ENCODE results near the gene GAB3.
"Not testable (repeated sequence)": the region's sequence is repeated elsewhere in the genome, so short reads cannot be mapped to it uniquely, and the experiment has no call there.

Gene GAB3

GRCh38 chrX:154655786-154656185 is 95.1 kb downstream of the GAB3 start:
- no peak for DNase-seq (ENCODE audit: low read depth)

- DNase-seq (ENCODE audit: low read depth) = no peak
These were observed 95.5 kb downstream of the GAB3 start for GRCh38 chrX:154655346-154655745.

GRCh38 chrX:154654925-154655324 is 96.0 kb downstream of the GAB3 start:
- no peak for DNase-seq (ENCODE audit: low read depth)

GRCh38 chrX:154654372-154654771 is 96.5 kb downstream of the GAB3 start:
- DNase-seq (ENCODE audit: low read depth) = no peak

- not testable (repeated sequence) for DNase-seq (ENCODE audit: low read depth)
These were observed 97.5 kb downstream of the GAB3 start, which contains the start of gene CTAG2 for GRCh38 chrX:154653413-154653812. Gene CTAG2 (minus strand): TSS chrX:154653579. CDS start chrX:154653515, 64 bp downstream.

GRCh38 chrX:154653048-154653401 is 97.9 kb downstream of the GAB3 start:
- DNase-seq (ENCODE audit: low read depth) = no peak

- no peak for DNase-seq (ENCODE audit: low read depth)
These were observed 98.4 kb downstream of the GAB3 start for GRCh38 chrX:154652311-154653047.

- no peak for DNase-seq (ENCODE audit: low read depth)
These were observed 100.7 kb downstream of the GAB3 start for GRCh38 chrX:154650221-154650510.

- no peak for DNase-seq (ENCODE audit: low read depth)
These were observed 101.2 kb downstream of the GAB3 start for GRCh38 chrX:154649503-154650220.

GRCh38 chrX:154648931-154649330 is 101.9 kb downstream of the GAB3 start:
- no peak for DNase-seq (ENCODE audit: low read depth)

GRCh38 chrX:154645745-154646378 is 105.0 kb downstream of the GAB3 start:
- not testable (repeated sequence) for DNase-seq (ENCODE audit: low read depth)

GRCh38 chrX:154643708-154644107 is 107.2 kb downstream of the GAB3 start:
- not testable (repeated sequence) for DNase-seq (ENCODE audit: low read depth)

- DNase-seq (ENCODE audit: low read depth) = not testable (repeated sequence)
These were observed 109.1 kb downstream of the GAB3 start for GRCh38 chrX:154641740-154642139.

GRCh38 chrX:154633661-154634060 is 117.2 kb downstream of the GAB3 start:
- not testable (repeated sequence) for DNase-seq (ENCODE audit: low read depth)

- DNase-seq (ENCODE audit: low read depth) = not testable (repeated sequence)
These were observed 119.9 kb downstream of the GAB3 start for GRCh38 chrX:154630949-154631348.

GRCh38 chrX:154628960-154629359 is 121.9 kb downstream of the GAB3 start:
- not testable (repeated sequence) for DNase-seq (ENCODE audit: low read depth)
